Mesenchymal stem cell (in vitro differentiated cells and primary cell): ENCODE measurements around the gene C9orf152. TPM values are rescaled to one million over a fixed set of nuclear protein-coding genes. Genes with fewer than 3 reads are reported as not detected.
A peak's percentile ranks its signal among the peaks of the same experiment; 100 is the strongest.

ENCODE experiments used
- DNase-seq: peaks from one replicate; pipeline ENCODE4 v3.0.0-alpha.2; 2013
- H2AFZ ChIP-seq: one replicate; pipeline ENCODE4 v1.6.1; 2013; ENCODE audit warnings: low read depth, mild to moderate bottlenecking, control low read depth, inconsistent platforms, low read length, moderate library complexity
- H2AK5ac ChIP-seq: 2 replicates; pipeline ENCODE4 v1.6.1; 2013; ENCODE audit warnings: low read length, moderate library complexity, mild to moderate bottlenecking, inconsistent platforms; ENCODE audit not compliant: severe bottlenecking
- H2BK120ac ChIP-seq: one replicate; pipeline ENCODE4 v1.6.1; 2013; ENCODE audit warnings: low read depth, mild to moderate bottlenecking, inconsistent platforms, low read length, moderate library complexity
- H2BK12ac ChIP-seq, 2 experiments: one replicate each; pipeline ENCODE4 v1.6.1; 2013; ENCODE audit warnings: inconsistent platforms in 2 of 2, low read length in 2 of 2, mild to moderate bottlenecking in 2 of 2, moderate library complexity in 2 of 2, control low read depth in 1 of 2
- H2BK15ac ChIP-seq: one replicate; pipeline ENCODE4 v1.6.1; 2013; ENCODE audit warnings: mild to moderate bottlenecking, low read depth, inconsistent platforms; ENCODE audit not compliant: poor library complexity, severe bottlenecking
- H2BK5ac ChIP-seq: 2 replicates; pipeline ENCODE4 v1.6.1; 2013; ENCODE audit warnings: low read depth, mild to moderate bottlenecking, low read length, control low read depth, inconsistent platforms; ENCODE audit not compliant: poor library complexity, severe bottlenecking
- H3K14ac ChIP-seq, 2 experiments: one replicate each; pipeline ENCODE4 v1.6.1; 2013; ENCODE audit warnings: inconsistent platforms in 2 of 2, low read length in 2 of 2, control low read depth in 1 of 2, mild to moderate bottlenecking in 1 of 2, moderate library complexity in 1 of 2
- H3K18ac ChIP-seq, 2 experiments: one replicate each; pipeline ENCODE4 v1.6.1; 2013; ENCODE audit warnings: inconsistent platforms in 2 of 2, low read length in 2 of 2, control low read depth in 1 of 2, low read depth in 1 of 2, mild to moderate bottlenecking in 1 of 2
- H3K23ac ChIP-seq, 2 experiments: one replicate each; pipeline ENCODE4 v1.6.1; 2013; ENCODE audit warnings: inconsistent platforms in 2 of 2, low read length in 2 of 2, mild to moderate bottlenecking in 2 of 2, moderate library complexity in 2 of 2, control low read depth in 1 of 2
- H3K27ac ChIP-seq: 2 replicates; pipeline ENCODE4 v1.5.1; 2013; ENCODE audit warnings: mild to moderate bottlenecking, moderate library complexity, low read length, control low read depth, inconsistent platforms; ENCODE audit not compliant: poor library complexity, severe bottlenecking
- H3K27me3 ChIP-seq, 2 experiments: 2 replicates each; pipeline versions ENCODE4 v1.6.1 to v1.7.0; 2013; ENCODE audit warnings: low read length in 2 of 2, mild to moderate bottlenecking in 2 of 2, moderate library complexity in 2 of 2, control low read depth in 1 of 2, inconsistent platforms in 1 of 2; ENCODE audit not compliant: control insufficient read depth in 1 of 2, insufficient read depth in 1 of 2
- H3K36me3 ChIP-seq, 2 experiments: 2 replicates each; pipeline versions ENCODE4 v1.6.1 to v1.7.0; 2013; ENCODE audit warnings: low read length in 2 of 2, control low read depth in 1 of 2, inconsistent platforms in 1 of 2, low read depth in 1 of 2, mild to moderate bottlenecking in 1 of 2; ENCODE audit not compliant: insufficient read depth in 2 of 2, control insufficient read depth in 1 of 2
- H3K4ac ChIP-seq, 2 experiments: one replicate each; pipeline ENCODE4 v1.6.1; 2013; ENCODE audit warnings: inconsistent platforms in 2 of 2, low read length in 2 of 2, mild to moderate bottlenecking in 2 of 2, moderate library complexity in 2 of 2, control low read depth in 1 of 2, low read depth in 1 of 2
- H3K4me1 ChIP-seq: 2 replicates; pipeline ENCODE4 v1.6.1; 2013; ENCODE audit warnings: low read depth, low read length, control low read depth; ENCODE audit not compliant: control insufficient read depth, insufficient read depth
- H3K4me2 ChIP-seq: 2 replicates; pipeline ENCODE4 v1.6.1; 2013; ENCODE audit warnings: low read length, mild to moderate bottlenecking, inconsistent platforms; ENCODE audit not compliant: poor library complexity, severe bottlenecking
- H3K4me3 ChIP-seq, 2 experiments: 2 replicates each; pipeline versions ENCODE4 v1.5.1 to v1.7.0; 2013; ENCODE audit warnings: low read length in 2 of 2, mild to moderate bottlenecking in 2 of 2, control low read depth in 1 of 2, low read depth in 1 of 2; ENCODE audit not compliant: insufficient read depth in 1 of 2
- H3K79me1 ChIP-seq: replicated peaks from 2 replicates; pipeline ENCODE4 v1.6.1; 2013; ENCODE audit warnings: mild to moderate bottlenecking, control low read depth, low read length, inconsistent platforms; ENCODE audit not compliant: poor library complexity, severe bottlenecking
- H3K9ac ChIP-seq: 2 replicates; pipeline ENCODE4 v1.7.0; 2013; ENCODE audit warnings: mild to moderate bottlenecking, low read length, moderate library complexity
- H3K9me3 ChIP-seq: 2 replicates; pipeline ENCODE4 v1.7.0; 2013; ENCODE audit warnings: mild to moderate bottlenecking, low read length; ENCODE audit not compliant: control insufficient read depth
- H4K8ac ChIP-seq: one replicate; pipeline ENCODE4 v1.6.1; 2013; ENCODE audit warnings: inconsistent platforms, mild to moderate bottlenecking, low read length, moderate library complexity
- H4K91ac ChIP-seq: one replicate; pipeline ENCODE4 v1.6.1; 2013; ENCODE audit warnings: mild to moderate bottlenecking, low read length, inconsistent platforms
- WGBS: methylation state at CpG from one replicate; pipeline ENCODE4 v1.1.7; 2013; ENCODE audit warnings: mixed read lengths; 5-methylcytosine and 5-hydroxymethylcytosine counted together
- polyA plus RNA-seq, 2 experiments: library from polyadenylated mRNA; stranded (reverse); fragments of 200-250 nt; gene quantifications; one replicate each; pipeline ENCODE4 v1.2.3, GENCODE V29; 2013

The C9orf152 gene
- not detected for polyA plus RNA-seq (2013, experiment 1 of 2)
- polyA plus RNA-seq (2013, experiment 2 of 2) = not detected

GRCh38 chr9:110208031-110208430 is at the start of gene C9orf152:
TSS of gene C9orf152 (minus strand) at chr9:110208159. CDS start at chr9:110207579, 580 bp downstream.
- Histone ChIP-seq H2BK5ac (no peak within 1 kb of the TSS), H3K18ac (no peak within 1 kb of the TSS)

GRCh38 chr9:110257097-110257841 is 49.3 kb upstream of the C9orf152 start:
- H3K4me2 ChIP-seq = peak overlapping the region; percentile 52
- peaks cover 14% of the 10 kb centered on the region for H3K4me1 ChIP-seq
- peak overlapping the region; percentile 73 to 93 for H3K4me3 ChIP-seq
- H2AFZ ChIP-seq = peak overlapping the region; percentile 55
- H3K79me1 ChIP-seq = peaks cover 1% of the 10 kb centered on the region
- no peaks in the 10 kb centered on the region for H3K36me3 ChIP-seq
- peak overlapping the region in 1 of 2 experiments; percentile 78 for H3K23ac ChIP-seq
- 8% methylated on average over 14 of the region's 14 CpGs for WGBS
- no peak for DNase-seq
- peak overlapping the region in 1 of 2 experiments; percentile 98 for H3K14ac ChIP-seq
- H3K27me3 ChIP-seq = no peaks in the 10 kb centered on the region
- peak overlapping the region; percentile 48 to 98 for H3K4ac ChIP-seq
- H2BK15ac ChIP-seq = no peak overlapping the region
- peak overlapping the region; percentile 97 for H3K9ac ChIP-seq
- H3K18ac ChIP-seq = peak overlapping the region; percentile 68 to 95
- H2AK5ac ChIP-seq = peak overlapping the region; percentile 13
- peak overlapping the region; percentile 93 for H4K91ac ChIP-seq
- H3K9me3 ChIP-seq = no peaks in the 10 kb centered on the region
- H2BK12ac ChIP-seq = peak overlapping the region; percentile 34 to 76
- H4K8ac ChIP-seq = peak overlapping the region; percentile 20
- peak overlapping the region; percentile 71 for H3K27ac ChIP-seq
- H2BK5ac ChIP-seq = no peak overlapping the region
- no peak overlapping the region for H2BK120ac ChIP-seq

More at GRCh38 chr9:110208031-110208430, at the start of gene C9orf152:
- H2BK15ac ChIP-seq = no peak within 1 kb of the TSS
- no peak within 1 kb of the TSS for H2AFZ ChIP-seq
- no peak within 1 kb of the TSS for H3K27ac ChIP-seq
- no peaks in the 10 kb centered on the region for H3K4me1 ChIP-seq
- H3K4ac ChIP-seq = no peak within 1 kb of the TSS
- DNase-seq = no peak
- H3K4me2 ChIP-seq = no peak within 1 kb of the TSS
- no peak within 1 kb of the TSS for H4K91ac ChIP-seq
- H3K79me1 ChIP-seq = no peaks in the 10 kb centered on the region
- H3K4me3 ChIP-seq = no peak within 1 kb of the TSS
- 93% methylated on average over 9 of the region's 9 CpGs for WGBS
- H2BK120ac ChIP-seq = no peak within 1 kb of the TSS
- peaks cover 16 to 31% of the 10 kb centered on the region in 2 experiments for H3K27me3 ChIP-seq
- no peak within 1 kb of the TSS for H3K9ac ChIP-seq
- no peak within 1 kb of the TSS for H3K14ac ChIP-seq
- no peak within 1 kb of the TSS for H2AK5ac ChIP-seq
- no peaks in the 10 kb centered on the region for H3K36me3 ChIP-seq
- no peaks in the 10 kb centered on the region for H3K9me3 ChIP-seq
- H2BK12ac ChIP-seq = no peak within 1 kb of the TSS
- no peak within 1 kb of the TSS for H4K8ac ChIP-seq
- H3K23ac ChIP-seq = no peak within 1 kb of the TSS

GRCh38 chr9:110256380-110257096 is 48.6 kb upstream of the C9orf152 start, which contains the start of gene TXN:
TSS of gene TXN (minus strand) at chr9:110256507. CDS start at chr9:110256435, 72 bp downstream.
- H2BK15ac ChIP-seq = no peak within 1 kb of the TSS
- WGBS = under 1% methylated on average over 65 of the region's 65 CpGs
- DNase-seq = peak; percentile 95
- peak within 1 kb of the TSS; percentile 82 to 93 for H3K4me3 ChIP-seq
- peak within 1 kb of the TSS; percentile 85 for H2BK120ac ChIP-seq
- peak within 1 kb of the TSS; percentile 67 to 76 for H2BK12ac ChIP-seq
- H3K9ac ChIP-seq = peak within 1 kb of the TSS; percentile 97
- peak within 1 kb of the TSS; percentile 93 for H4K91ac ChIP-seq
- peak within 1 kb of the TSS; percentile 61 to 98 for H3K4ac ChIP-seq
- H2AK5ac ChIP-seq = no peak within 1 kb of the TSS
- H3K14ac ChIP-seq = peak within 1 kb of the TSS in 1 of 2 experiments; percentile 98
- no peaks in the 10 kb centered on the region for H3K27me3 ChIP-seq
- H3K9me3 ChIP-seq = no peaks in the 10 kb centered on the region
- peaks cover 14% of the 10 kb centered on the region for H3K4me1 ChIP-seq
- H3K18ac ChIP-seq = peak within 1 kb of the TSS; percentile 68 to 95
- peak within 1 kb of the TSS in 1 of 2 experiments; percentile 75 for H3K23ac ChIP-seq
- H3K36me3 ChIP-seq = no peaks in the 10 kb centered on the region
- H3K27ac ChIP-seq = peak within 1 kb of the TSS; percentile 88
- H4K8ac ChIP-seq = peak within 1 kb of the TSS; percentile 90
- H2AFZ ChIP-seq = peak within 1 kb of the TSS; percentile 55
- peaks cover 1% of the 10 kb centered on the region for H3K79me1 ChIP-seq
- H2BK5ac ChIP-seq = peak within 1 kb of the TSS; percentile 15
- H3K4me2 ChIP-seq = peak within 1 kb of the TSS; percentile 52
